Chondrocyte (in vitro differentiated cells): ENCODE results near the gene ERBB4. TPM values are rescaled to one million over a fixed set of nuclear protein-coding genes. Genes with fewer than 3 reads are reported as not detected.

ENCODE experiments used
- DNase-seq: peaks from one replicate; pipeline ENCODE4 v3.0.0; 2021; ENCODE audit warnings: mixed read lengths, low spot score
- H3K27ac Mint-ChIP-seq: one replicate; pipeline ENCODE4 v1.8.0; 2021; ENCODE audit warnings: mild to moderate bottlenecking, moderate library complexity, mixed read lengths; ENCODE audit not compliant: unreplicated experiment
- H3K27me3 Mint-ChIP-seq: 2 replicates; pipeline ENCODE4 v1.8.0; 2021; ENCODE audit warnings: low read depth, mixed read lengths
- H3K36me3 Mint-ChIP-seq: 2 replicates; pipeline ENCODE4 v1.8.0; 2021; ENCODE audit warnings: low read depth, mixed read lengths
- H3K4me1 Mint-ChIP-seq: 2 replicates; pipeline ENCODE4 v1.8.0; 2021; ENCODE audit warnings: low read depth, mild to moderate bottlenecking, mixed read lengths
- H3K4me3 Mint-ChIP-seq: one replicate; pipeline ENCODE4 v1.8.0; 2021; ENCODE audit warnings: mild to moderate bottlenecking, moderate library complexity, mixed read lengths; ENCODE audit not compliant: unreplicated experiment
- H3K9me3 Mint-ChIP-seq: 2 replicates; pipeline ENCODE4 v1.8.0; 2021; ENCODE audit warnings: low read depth, mixed read lengths
- total RNA-seq: library from RNA; stranded (reverse); gene quantifications from 3 replicates; pipeline ENCODE4 v1.2.1, GENCODE V29; 2021
- TF ChIP-seq, protein P1 (sequence below): fragments of 200-600 bp; sonication (generic); IDR thresholded peaks from 2 replicates; pipeline ENCODE4 v1.5.0; 2021; ENCODE audit warnings: antibody characterized with exemption, mild to moderate bottlenecking, moderate library complexity

Gene ERBB4
- total RNA-seq, 1 donor from 2014 or later, result 1.3 TPM

DNA sequence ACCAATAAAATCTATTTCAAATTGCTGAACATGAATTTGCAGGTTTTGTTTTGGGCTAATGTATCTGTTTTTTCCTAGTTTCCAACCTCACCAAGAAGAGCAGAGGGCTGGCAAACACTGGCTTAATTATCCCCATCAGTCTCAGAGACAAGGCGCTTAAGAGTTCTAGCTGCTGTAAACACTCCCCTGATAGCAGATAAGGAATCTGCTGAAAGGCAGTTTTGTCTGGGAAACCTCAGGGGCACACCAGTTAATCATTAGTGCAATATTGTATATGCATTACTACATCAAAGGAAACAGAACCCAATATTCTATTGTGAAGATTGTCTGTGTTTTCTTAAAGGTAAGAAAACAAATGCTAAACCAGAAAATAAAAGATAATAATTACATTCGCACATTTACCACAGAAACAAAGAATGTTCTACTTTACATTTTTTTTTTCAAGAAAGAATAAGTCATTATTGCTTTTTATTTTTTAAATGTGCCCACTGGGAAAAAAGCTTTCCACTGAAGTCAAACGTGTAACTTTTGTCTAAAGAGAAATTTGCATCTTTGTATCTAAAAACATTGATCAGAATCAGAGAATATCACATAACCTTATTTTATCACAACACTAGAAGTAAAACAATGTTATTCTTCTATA, 179.1 kb downstream of the ERBB4 start:
- TF ChIP-seq, protein P1, sequence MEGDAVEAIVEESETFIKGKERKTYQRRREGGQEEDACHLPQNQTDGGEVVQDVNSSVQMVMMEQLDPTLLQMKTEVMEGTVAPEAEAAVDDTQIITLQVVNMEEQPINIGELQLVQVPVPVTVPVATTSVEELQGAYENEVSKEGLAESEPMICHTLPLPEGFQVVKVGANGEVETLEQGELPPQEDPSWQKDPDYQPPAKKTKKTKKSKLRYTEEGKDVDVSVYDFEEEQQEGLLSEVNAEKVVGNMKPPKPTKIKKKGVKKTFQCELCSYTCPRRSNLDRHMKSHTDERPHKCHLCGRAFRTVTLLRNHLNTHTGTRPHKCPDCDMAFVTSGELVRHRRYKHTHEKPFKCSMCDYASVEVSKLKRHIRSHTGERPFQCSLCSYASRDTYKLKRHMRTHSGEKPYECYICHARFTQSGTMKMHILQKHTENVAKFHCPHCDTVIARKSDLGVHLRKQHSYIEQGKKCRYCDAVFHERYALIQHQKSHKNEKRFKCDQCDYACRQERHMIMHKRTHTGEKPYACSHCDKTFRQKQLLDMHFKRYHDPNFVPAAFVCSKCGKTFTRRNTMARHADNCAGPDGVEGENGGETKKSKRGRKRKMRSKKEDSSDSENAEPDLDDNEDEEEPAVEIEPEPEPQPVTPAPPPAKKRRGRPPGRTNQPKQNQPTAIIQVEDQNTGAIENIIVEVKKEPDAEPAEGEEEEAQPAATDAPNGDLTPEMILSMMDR, result no peak
- Mint-ChIP-seq H3K9me3 (no peaks in the 10 kb centered on the region), H3K36me3 (no peaks in the 10 kb centered on the region), H3K4me1 (peaks cover 7% of the 10 kb centered on the region), H3K27ac (no peak overlapping the region), H3K27me3 (no peaks in the 10 kb centered on the region), H3K4me3 (no peak overlapping the region)
- no peak for DNase-seq

DNA sequence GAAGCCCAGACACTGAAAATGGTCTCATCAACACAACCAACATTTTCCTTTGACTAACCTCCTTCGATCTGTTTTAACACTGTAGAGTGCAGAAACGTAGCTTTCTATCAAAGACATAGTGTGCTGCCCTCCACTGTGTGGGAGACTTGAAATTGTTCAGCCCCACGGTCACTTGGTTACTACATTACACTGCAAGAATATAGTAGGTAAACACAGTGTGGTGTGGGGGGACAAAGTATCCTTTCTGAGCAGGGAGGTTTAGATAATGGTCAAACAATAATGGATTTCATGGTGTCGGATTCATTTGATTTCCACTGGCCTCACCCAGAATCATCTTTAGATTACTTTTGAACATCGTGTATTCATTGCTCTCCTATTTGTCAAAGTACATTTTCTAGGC, 181.0 kb downstream of the ERBB4 start:
- Mint-ChIP-seq H3K4me3 (no peak overlapping the region), H3K4me1 (no peaks in the 10 kb centered on the region), H3K27ac (no peak overlapping the region), H3K27me3 (no peaks in the 10 kb centered on the region), H3K9me3 (no peaks in the 10 kb centered on the region), H3K36me3 (no peaks in the 10 kb centered on the region)
- no peak for DNase-seq
- TF ChIP-seq, protein P1, result no peak

DNA sequence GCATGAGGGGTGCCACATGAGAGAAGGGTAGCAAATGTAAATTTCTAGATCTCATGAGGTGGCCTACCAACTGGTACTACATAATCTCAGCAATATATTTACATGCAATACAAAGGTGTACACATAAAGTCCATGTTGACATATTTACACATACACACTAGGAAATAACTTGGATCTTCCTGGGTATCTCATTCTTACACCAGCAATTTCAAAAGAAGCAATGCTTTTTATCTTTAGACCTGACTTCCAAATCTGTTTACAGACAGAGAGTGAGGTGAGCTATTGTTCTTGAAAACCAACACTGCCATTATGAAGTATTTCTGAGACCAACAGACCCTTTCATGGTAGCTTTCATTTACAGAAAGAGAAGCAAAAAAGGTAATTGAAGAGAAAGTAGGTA, 184.2 kb downstream of the ERBB4 start:
- Mint-ChIP-seq H3K27ac (no peak overlapping the region), H3K27me3 (no peaks in the 10 kb centered on the region), H3K4me3 (no peak overlapping the region)

GRCh38 chr2:212348501-212348900, 190.1 kb downstream of the ERBB4 start:
- Mint-ChIP-seq H3K4me3 (no peak overlapping the region), H3K9me3 (peaks cover 3% of the 10 kb centered on the region), H3K27ac (peak overlapping the region; percentile 9), H3K4me1 (peaks cover 29% of the 10 kb centered on the region), H3K36me3 (no peaks in the 10 kb centered on the region), H3K27me3 (no peaks in the 10 kb centered on the region)
- TF ChIP-seq, protein P1, result no peak
- DNase-seq, result no peak

More for the DNA sequence above, 184.2 kb downstream of the ERBB4 start:
- TF ChIP-seq, protein P1, result no peak
- Mint-ChIP-seq H3K4me1 (peaks cover 7% of the 10 kb centered on the region), H3K9me3 (peaks cover 3% of the 10 kb centered on the region), H3K36me3 (no peaks in the 10 kb centered on the region)
- no peak for DNase-seq

DNA sequence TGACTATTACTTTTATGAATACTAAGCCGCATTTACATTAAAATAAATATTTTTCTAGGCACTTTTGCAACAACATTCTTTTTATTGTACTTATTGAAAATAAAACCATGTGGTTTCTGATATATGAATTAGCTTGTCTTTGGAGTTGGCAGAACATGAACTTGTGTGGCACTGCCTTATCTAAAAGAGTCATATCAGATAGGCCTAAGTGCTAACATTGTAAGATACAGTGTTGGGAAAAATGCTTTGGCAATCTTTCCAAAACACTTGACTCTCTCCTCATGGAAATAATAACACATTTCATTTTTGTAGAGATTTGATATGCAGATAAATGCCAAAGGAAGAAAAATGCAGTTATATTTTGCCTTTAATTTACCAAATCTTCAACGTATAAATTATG, 191.7 kb downstream of the ERBB4 start:
- no peak overlapping the region for H3K4me3 Mint-ChIP-seq
- no peaks in the 10 kb centered on the region for H3K36me3 Mint-ChIP-seq
- H3K4me1 Mint-ChIP-seq, result peaks cover 29% of the 10 kb centered on the region
- peaks cover 2% of the 10 kb centered on the region for H3K9me3 Mint-ChIP-seq
- DNase-seq, result no peak
- TF ChIP-seq, protein P1, result no peak
- H3K27ac Mint-ChIP-seq, result no peak overlapping the region
- no peaks in the 10 kb centered on the region for H3K27me3 Mint-ChIP-seq
